Measurements from ENCODE around the gene GNAL.

- no peak for TF ChIP-seq EZH2 (IDR thresholded peaks at IDR 0.05; ENCODE audit: low read length, unreplicated experiment)
- no peak for TF ChIP-seq EZH2phosphoT487 (IDR thresholded peaks at IDR 0.05; ENCODE audit: borderline replicate concordance, low read length)
Measured at GRCh38 chr18:11899063-11899462, 210.0 kb downstream of the GNAL start.
